ENCODE data around the gene USP22. TPM values are rescaled to one million over a fixed set of nuclear protein-coding genes. Genes with fewer than 3 reads are reported as not detected.
A peak's percentile ranks its signal among the peaks of the same experiment; 100 is the strongest.

The USP22 gene
- total RNA-seq, 1 experiment from 2014 or later = 432 TPM

DNA sequence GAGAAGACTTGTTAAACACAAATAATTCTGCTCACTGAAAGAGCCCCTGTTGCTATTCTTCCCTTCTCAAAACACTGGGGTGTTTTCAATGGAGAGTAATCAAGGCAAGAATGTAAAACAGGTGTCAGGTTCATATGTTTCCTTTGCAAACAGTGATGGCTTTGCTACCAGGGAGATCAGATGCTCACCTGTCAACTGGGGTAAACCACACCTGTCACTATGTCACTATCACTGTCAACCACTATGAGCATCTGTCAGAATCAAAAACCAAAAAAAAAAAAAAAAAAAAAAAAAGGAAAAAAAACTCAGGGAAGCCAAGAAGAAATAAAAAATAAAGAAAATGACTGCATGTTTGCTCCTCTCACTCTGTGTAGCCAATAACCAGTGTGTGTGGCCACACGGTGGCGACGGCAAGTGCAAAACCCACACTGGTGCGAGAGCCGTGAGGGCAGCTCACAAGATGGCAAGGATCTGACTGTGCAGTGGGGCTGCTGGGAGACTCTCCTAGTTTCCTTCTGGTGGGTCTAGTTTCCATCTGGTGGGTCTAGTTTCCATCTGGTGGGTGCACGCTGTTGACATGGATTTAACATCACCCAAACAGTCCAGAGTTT lies 22.7 kb downstream of the USP22 start:
- Histone ChIP-seq H3K27me3 (ENCODE audit: control insufficient read depth, insufficient read depth, low read length) (no peaks in the 10 kb centered on the region), H3K36me3 (replicated peaks; ENCODE audit: control insufficient read depth, insufficient read depth, low read length) (peaks cover 78% of the 10 kb centered on the region), H3K4me3 (ENCODE audit: insufficient read depth, low read depth, low read length) (no peak overlapping the region)
- peak; percentile 75 for DNase-seq

DNA sequence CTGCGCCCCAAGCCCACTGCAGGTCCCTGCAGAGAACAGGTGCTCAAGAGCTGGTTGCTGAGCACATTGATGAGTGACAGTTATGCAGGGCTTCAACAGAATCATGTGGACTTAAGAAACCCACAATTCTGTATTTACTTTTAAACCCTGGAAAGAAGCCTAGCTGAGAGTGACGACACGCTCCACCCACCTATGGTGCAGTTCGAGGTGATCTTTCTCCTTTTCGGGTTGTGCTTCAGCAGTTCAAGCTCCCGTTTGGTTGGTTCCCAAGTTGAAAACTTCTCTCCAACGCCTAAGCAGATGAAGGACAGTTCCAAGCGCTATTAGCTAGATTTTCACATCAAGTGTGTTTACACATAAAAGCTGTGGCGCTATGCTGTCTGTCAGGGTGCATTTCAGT lies 23.9 kb downstream of the USP22 start:
- H3K36me3 ChIP-seq (replicated peaks; ENCODE audit: control insufficient read depth, insufficient read depth, low read length) = peaks cover 78% of the 10 kb centered on the region
- no peaks in the 10 kb centered on the region for H3K27me3 ChIP-seq (ENCODE audit: control insufficient read depth, insufficient read depth, low read length)
- DNase-seq = no peak
- H3K4me3 ChIP-seq (ENCODE audit: insufficient read depth, low read depth, low read length) = no peak overlapping the region

DNA sequence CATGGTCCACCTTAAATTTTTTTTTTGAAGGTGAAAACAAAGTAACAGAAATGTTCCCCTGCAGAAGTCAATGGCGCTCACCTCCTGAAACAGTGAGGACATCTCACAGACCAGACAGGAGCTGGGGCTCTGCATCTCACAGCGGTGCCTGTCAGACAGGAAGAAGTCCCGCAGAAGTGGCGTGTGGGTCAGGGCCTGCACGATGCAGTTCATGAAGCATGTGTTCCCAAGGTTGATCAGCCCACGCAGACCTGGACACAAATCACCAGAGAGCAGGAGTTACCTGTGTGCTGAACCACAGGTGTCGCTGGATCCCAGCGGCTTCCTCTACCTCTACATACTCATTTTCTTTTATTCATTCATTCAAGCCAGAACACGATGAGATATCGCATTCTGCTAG lies 24.9 kb downstream of the USP22 start:
- no peaks in the 10 kb centered on the region for H3K27me3 ChIP-seq (ENCODE audit: control insufficient read depth, insufficient read depth, low read length)
- H3K36me3 ChIP-seq (replicated peaks; ENCODE audit: control insufficient read depth, insufficient read depth, low read length) = peaks cover 77% of the 10 kb centered on the region
- no peak overlapping the region for H3K4me3 ChIP-seq (ENCODE audit: insufficient read depth, low read depth, low read length)
- peak; percentile 30 for DNase-seq

DNA sequence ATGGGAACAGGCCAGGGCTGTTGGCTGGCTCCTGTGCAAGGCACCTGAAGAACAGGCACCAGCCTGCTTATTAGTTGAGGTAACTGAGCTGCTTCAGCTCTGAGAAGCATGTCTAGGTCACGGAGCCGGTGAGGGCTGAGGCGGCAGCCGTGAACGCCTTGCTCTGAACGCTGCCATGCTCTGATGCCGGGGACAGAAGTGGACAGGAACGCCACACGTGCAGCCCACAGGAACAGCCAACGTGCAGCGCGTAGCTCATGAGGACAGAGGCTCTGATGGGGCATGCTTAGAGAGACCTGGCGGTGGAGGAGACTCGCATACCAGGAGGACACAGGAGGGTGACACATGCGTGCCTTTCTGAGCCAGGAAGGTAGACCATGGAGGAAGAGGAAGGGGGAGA lies 25.6 kb downstream of the USP22 start:
- H3K4me3 ChIP-seq (ENCODE audit: insufficient read depth, low read depth, low read length) = no peak overlapping the region
- H3K36me3 ChIP-seq (replicated peaks; ENCODE audit: control insufficient read depth, insufficient read depth, low read length) = peaks cover 83% of the 10 kb centered on the region
- peak; percentile 26 for DNase-seq
- no peaks in the 10 kb centered on the region for H3K27me3 ChIP-seq (ENCODE audit: control insufficient read depth, insufficient read depth, low read length)

DNA sequence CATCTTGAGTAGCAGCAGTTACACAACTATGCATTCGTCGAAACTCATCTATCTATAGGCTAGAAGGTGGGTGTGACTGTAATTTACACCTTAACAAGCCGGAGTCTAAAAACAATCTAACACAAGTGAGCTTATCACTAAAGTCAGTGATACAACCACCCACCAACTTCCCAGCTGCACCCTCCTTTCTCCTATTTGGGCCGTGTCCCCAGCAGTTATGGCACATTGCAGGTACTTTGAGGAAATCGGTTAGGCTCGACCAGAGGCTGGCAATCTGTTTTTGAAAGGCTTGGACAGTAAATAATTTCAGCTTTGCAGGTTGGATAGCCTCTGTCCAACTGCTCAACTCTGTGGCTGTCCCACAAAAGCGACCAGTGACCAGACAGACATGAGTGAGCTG lies 26.0 kb downstream of the USP22 start:
- Histone ChIP-seq H3K27me3 (ENCODE audit: control insufficient read depth, insufficient read depth, low read length) (no peaks in the 10 kb centered on the region), H3K36me3 (replicated peaks; ENCODE audit: control insufficient read depth, insufficient read depth, low read length) (peaks cover 87% of the 10 kb centered on the region), H3K4me3 (ENCODE audit: insufficient read depth, low read depth, low read length) (no peak overlapping the region)
- DNase-seq = no peak

DNA sequence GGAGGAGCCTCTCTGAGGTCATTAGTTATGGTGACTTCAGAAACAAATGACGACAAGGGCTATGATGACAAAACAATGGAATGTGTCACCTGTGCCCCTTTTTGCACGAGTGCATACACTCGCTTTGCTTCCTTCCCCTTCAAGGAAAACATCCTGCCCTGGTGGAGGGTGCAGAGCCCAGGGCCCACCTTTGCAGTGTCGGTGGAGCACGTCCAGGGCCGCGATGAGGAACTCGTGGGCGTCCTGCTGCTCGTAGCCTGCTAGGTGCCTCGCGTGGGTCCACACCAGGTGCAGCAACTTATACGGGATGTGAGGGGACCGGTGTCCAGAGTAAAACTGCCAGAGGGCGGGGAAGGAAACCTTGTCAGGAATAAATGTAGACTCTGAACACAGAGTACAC lies 27.2 kb downstream of the USP22 start:
- DNase-seq = no peak
- peaks cover 86% of the 10 kb centered on the region for H3K36me3 ChIP-seq (replicated peaks; ENCODE audit: control insufficient read depth, insufficient read depth, low read length)
- no peaks in the 10 kb centered on the region for H3K27me3 ChIP-seq (ENCODE audit: control insufficient read depth, insufficient read depth, low read length)
- H3K4me3 ChIP-seq (ENCODE audit: insufficient read depth, low read depth, low read length) = no peak overlapping the region

DNA sequence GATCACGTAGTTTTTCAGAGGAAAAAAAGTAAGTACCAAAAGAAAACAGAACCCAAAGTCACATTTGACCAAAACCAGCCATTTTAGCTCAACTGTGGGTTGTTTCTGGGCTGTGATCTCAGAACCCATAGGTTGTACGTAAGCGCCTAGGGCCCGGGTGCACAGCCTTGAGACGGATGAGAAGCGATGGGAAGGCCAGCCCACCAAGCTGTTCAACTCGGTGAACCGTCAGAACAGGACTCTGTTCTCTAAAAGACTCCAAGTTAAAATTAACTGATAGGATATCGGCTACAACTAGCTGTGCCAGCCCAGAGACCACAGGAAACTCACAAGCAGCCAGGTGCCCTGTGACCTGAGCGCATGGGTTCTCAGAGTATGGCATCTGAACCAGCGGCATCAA lies 28.3 kb downstream of the USP22 start:
- Histone ChIP-seq H3K36me3 (replicated peaks; ENCODE audit: control insufficient read depth, insufficient read depth, low read length) (peaks cover 79% of the 10 kb centered on the region), H3K27me3 (ENCODE audit: control insufficient read depth, insufficient read depth, low read length) (no peaks in the 10 kb centered on the region), H3K4me3 (ENCODE audit: insufficient read depth, low read depth, low read length) (no peak overlapping the region)
- DNase-seq = peak; percentile 14

DNA sequence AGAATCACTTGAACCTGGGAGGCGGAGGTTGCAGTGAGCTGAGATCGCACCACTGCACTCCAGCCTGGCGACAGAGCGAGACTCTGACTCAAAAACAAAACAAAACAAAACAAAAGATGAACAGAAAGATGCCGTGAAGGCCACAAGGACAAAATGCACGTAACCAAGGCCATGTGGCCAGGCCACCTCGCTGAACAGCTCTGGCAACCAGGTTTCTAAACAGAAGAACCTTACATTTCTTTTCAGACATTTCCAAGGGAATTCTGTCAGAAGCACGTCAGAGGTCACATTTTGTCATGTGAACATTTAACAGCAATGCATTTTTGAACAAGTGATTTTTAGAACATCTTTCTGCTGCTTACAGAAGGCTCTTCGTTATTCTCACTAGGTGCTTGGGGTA lies 28.8 kb downstream of the USP22 start:
- DNase-seq = no peak
- no peaks in the 10 kb centered on the region for H3K27me3 ChIP-seq (ENCODE audit: control insufficient read depth, insufficient read depth, low read length)
- peaks cover 78% of the 10 kb centered on the region for H3K36me3 ChIP-seq (replicated peaks; ENCODE audit: control insufficient read depth, insufficient read depth, low read length)
- no peak overlapping the region for H3K4me3 ChIP-seq (ENCODE audit: insufficient read depth, low read depth, low read length)

DNA sequence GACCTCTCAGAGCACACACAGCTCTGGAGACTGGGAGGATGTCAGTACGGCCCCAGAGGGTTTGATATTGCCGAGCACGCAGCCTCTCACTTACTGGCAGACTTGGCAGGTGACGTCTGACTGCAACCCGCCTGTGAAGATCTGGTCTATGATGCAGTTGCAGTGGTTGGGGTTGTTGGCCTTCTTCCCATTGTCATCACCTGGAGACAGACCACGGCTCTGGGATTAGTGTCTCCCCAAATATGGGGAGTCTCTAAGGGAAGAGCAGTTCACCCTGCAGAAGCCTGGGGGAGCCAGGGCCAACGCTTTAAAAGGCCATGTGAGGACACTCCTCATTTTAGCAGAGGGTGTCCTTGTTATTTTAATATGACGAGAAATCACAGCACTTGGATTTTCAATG lies 30.1 kb downstream of the USP22 start:
- Histone ChIP-seq H3K4me3 (ENCODE audit: insufficient read depth, low read depth, low read length) (no peak overlapping the region), H3K27me3 (ENCODE audit: control insufficient read depth, insufficient read depth, low read length) (no peaks in the 10 kb centered on the region), H3K36me3 (replicated peaks; ENCODE audit: control insufficient read depth, insufficient read depth, low read length) (peaks cover 79% of the 10 kb centered on the region)
- DNase-seq = peak; percentile 30

DNA sequence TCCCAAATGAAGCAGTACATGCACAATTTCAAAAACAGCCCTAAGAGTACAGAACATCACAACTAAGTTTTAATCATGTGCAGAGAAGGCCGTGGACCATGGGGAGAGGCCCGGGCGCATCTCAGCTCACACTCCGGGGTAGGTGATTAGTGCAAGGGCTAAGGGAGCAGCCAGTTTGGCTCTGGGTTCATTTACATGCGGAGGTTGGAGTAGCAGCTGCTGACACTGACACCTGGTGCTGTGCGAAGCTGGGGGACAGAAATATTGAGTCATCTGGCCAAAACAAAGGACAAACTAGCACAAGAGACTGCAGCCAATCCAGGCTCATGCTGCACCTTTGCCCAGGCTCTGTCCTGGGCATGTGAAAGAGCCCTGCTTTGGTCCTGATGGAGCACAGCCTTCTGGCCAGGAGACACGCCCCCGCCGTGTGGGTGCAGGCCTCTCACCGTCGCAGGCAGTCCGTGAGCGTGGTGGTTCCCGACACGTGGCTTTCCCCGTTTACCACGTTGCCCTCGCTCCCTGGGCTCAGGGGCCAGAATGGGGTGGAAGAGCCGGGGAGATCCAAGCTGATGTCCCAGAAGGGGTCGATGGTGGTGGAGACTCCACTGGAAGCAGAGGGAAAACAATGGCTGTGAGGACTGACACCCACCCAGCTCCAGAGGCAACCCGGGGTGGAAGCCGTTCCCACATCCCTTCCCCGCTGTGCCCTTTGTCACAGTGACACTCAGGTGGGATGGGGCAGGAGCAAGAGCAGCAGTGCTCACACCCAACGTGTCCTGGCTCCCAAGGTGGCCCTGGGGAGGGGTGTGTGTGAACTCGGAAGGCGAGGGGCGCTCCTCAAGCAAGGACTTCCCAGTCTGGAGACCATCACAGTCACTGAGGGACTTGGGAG lies 31.9 kb downstream of the USP22 start:
- Histone ChIP-seq H3K36me3 (replicated peaks; ENCODE audit: control insufficient read depth, insufficient read depth, low read length) (peaks cover 73% of the 10 kb centered on the region), H3K4me3 (ENCODE audit: insufficient read depth, low read depth, low read length) (no peak overlapping the region), H3K27me3 (ENCODE audit: control insufficient read depth, insufficient read depth, low read length) (no peaks in the 10 kb centered on the region)
- peak; percentile 45 for DNase-seq

DNA sequence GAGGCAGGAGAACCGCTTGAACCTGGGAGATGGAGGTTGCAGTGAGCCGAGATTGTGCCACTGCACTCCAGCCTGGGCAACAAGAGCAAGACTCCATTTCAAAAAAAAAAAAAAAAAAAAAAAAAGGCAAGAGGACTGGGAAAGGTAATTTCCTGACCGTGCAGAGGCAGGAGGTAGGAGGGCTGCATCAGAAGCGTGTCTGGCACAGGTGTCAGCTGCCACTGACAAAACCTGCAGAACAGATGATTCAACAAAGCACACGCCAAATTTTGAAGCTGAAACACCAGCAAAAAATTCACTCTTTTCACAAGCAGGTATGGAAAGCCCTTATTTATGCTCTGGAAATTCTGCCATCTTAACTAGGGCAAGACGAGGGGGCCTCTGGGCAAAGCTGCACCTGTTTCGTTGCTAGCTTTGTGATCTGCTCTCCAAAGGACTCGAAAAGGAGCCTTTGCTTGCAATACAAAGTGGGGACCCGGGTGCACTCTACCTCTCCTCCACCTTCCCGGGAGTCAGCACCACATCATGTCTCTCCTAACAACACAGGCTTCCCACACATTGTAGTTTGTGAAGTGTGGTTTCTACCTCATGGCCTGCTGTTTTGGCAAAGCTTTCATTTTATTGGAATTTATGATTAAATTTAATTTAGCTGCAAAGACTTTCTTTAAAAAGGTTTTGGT lies 33.7 kb downstream of the USP22 start:
- Histone ChIP-seq H3K4me3 (ENCODE audit: insufficient read depth, low read depth, low read length) (no peak overlapping the region), H3K27me3 (ENCODE audit: control insufficient read depth, insufficient read depth, low read length) (no peaks in the 10 kb centered on the region), H3K36me3 (replicated peaks; ENCODE audit: control insufficient read depth, insufficient read depth, low read length) (peaks cover 73% of the 10 kb centered on the region)
- no peak for DNase-seq

DNA sequence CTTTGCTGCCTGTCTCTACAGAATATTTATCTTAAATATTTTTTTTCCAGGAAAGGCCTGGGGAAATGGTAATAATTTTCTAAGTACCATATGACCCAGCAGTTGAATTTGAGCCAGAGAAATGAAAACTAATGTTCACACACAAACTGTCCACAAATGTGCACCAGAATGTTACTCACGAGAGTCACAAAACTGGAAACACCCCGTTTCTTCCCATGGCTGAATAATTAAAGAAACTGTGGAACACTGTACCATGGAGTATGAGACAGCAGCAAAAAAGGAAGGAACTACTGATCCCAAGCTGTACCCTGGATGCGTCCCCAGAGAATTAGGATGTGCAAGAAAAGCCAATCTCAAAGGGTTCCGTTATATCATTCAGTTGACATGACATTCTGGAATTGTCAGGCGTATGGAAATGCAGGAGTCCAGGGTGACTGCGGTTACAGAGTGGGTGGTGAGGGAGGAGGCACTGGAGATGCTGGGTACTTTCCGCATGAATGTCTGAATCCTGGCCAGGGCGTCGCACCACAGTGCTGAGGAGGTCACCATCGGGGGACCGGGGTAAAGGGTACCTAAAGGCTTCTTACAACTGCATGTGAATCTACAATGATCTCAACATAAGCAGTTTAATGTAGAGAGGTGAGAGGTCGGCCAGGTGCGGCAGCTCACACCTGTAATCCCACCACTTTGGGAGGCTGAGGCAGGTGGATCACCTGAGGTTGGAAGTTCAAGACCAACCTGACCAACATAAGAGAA lies 34.5 kb downstream of the USP22 start:
- peaks cover 78% of the 10 kb centered on the region for H3K36me3 ChIP-seq (replicated peaks; ENCODE audit: control insufficient read depth, insufficient read depth, low read length)
- no peaks in the 10 kb centered on the region for H3K27me3 ChIP-seq (ENCODE audit: control insufficient read depth, insufficient read depth, low read length)
- H3K4me3 ChIP-seq (ENCODE audit: insufficient read depth, low read depth, low read length) = no peak overlapping the region
- peak; percentile 13 for DNase-seq

DNA sequence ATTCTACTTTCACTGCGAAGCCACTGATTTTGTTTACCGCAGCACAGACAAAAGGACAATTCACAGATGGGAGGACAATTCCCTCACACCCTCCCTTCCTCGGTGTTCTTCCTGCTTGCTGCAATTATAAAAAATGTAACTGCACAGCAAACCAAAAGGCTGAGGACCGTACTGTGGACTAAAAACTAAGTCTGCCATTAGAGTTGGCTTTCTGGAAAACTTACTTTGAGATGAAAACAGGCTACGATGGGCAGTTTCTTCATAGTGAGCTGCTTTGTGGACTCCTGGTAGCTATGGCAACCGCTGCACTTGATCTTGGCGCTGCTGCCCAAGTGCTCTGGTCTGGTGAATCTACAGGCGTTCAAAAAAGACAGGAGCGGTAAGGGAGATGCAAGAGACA lies 35.2 kb downstream of the USP22 start:
- Histone ChIP-seq H3K4me3 (ENCODE audit: insufficient read depth, low read depth, low read length) (no peak overlapping the region), H3K36me3 (replicated peaks; ENCODE audit: control insufficient read depth, insufficient read depth, low read length) (peaks cover 78% of the 10 kb centered on the region), H3K27me3 (ENCODE audit: control insufficient read depth, insufficient read depth, low read length) (no peaks in the 10 kb centered on the region)
- no peak for DNase-seq

DNA sequence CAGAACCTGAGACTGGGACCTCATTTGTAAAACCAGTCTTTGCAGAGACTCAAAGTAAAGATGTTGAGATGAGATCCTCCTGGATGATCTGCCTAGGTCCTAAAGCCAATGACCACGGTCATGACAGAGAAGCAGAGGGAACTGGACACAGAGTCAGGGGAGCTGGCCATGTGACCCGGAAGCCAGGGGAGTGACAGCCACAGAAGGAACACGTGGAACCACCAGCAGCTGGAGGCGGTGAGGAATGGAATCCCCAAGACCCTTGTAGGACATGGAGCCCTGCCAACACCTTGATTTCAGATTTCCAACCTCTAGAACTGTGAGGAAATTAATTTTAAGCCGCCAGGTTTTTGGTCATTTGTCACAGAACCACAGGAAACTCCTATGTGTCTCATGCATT lies 37.0 kb downstream of the USP22 start:
- H3K4me3 ChIP-seq (ENCODE audit: insufficient read depth, low read depth, low read length) = no peak overlapping the region
- no peak for DNase-seq
- peaks cover 71% of the 10 kb centered on the region for H3K36me3 ChIP-seq (replicated peaks; ENCODE audit: control insufficient read depth, insufficient read depth, low read length)
- no peaks in the 10 kb centered on the region for H3K27me3 ChIP-seq (ENCODE audit: control insufficient read depth, insufficient read depth, low read length)
